ENCODE measurements around the gene PAX6.
A peak's percentile ranks its signal among the peaks of the same experiment; 100 is the strongest.

Gene PAX6

GRCh38 chr11:31810779-31811647 lies at the start of gene PAX6:
Gene PAX6 (minus strand): TSS chr11:31811322. CDS start chr11:31806411, 4,911 bp downstream.
- peak; percentile 98 for DNase-seq

GRCh38 chr11:31860391-31860790 lies 49.3 kb upstream of the PAX6 start:
- DNase-seq: no peak

GRCh38 chr11:31856248-31856647 lies 45.1 kb upstream of the PAX6 start:
- DNase-seq: no peak

- no peak for DNase-seq
Measured at GRCh38 chr11:31855466-31855865, 44.3 kb upstream of the PAX6 start.

GRCh38 chr11:31850365-31850764 lies 39.2 kb upstream of the PAX6 start:
- no peak for DNase-seq

- DNase-seq: no peak
Measured at GRCh38 chr11:31847761-31848160, 36.6 kb upstream of the PAX6 start.

GRCh38 chr11:31845331-31845730 lies 34.2 kb upstream of the PAX6 start:
- DNase-seq: no peak

- DNase-seq: no peak
Measured at GRCh38 chr11:31844351-31844750, 33.2 kb upstream of the PAX6 start.

- no peak for DNase-seq
Measured at GRCh38 chr11:31841435-31841834, 30.3 kb upstream of the PAX6 start.

GRCh38 chr11:31834237-31834636 lies 23.1 kb upstream of the PAX6 start:
- no peak for DNase-seq

GRCh38 chr11:31830406-31830805 lies 19.3 kb upstream of the PAX6 start:
- no peak for DNase-seq

- DNase-seq: no peak
Measured at GRCh38 chr11:31828217-31828616, 17.1 kb upstream of the PAX6 start.

GRCh38 chr11:31827455-31828206 lies 16.5 kb upstream of the PAX6 start:
- DNase-seq: peak; percentile 86

- DNase-seq: peak; percentile 98
Measured at GRCh38 chr11:31826536-31827438, 15.7 kb upstream of the PAX6 start.

GRCh38 chr11:31825838-31826484 lies 14.8 kb upstream of the PAX6 start:
- DNase-seq: no peak

GRCh38 chr11:31824879-31825837 lies 14.0 kb upstream of the PAX6 start:
- peak; percentile 89 for DNase-seq

- DNase-seq: peak; percentile 63
Measured at GRCh38 chr11:31824332-31824878, 13.3 kb upstream of the PAX6 start.

GRCh38 chr11:31823644-31824331 lies 12.7 kb upstream of the PAX6 start:
- peak; percentile 56 for DNase-seq

- no peak for DNase-seq
Measured at GRCh38 chr11:31822927-31823643, 12.0 kb upstream of the PAX6 start.

All from eye (tissue), 1 donor.